ENCODE results near the gene MAP3K8. TPM values are rescaled to one million over a fixed set of nuclear protein-coding genes. Genes with fewer than 3 reads are reported as not detected.

The MAP3K8 gene
- total and polyA plus RNA-seq, 9 of the 15 experiments (the other 6 are each of a cell fraction or from before 2014, with no cell fraction given) = 6.9 to 23.6 (median 13.6) TPM

DNA sequence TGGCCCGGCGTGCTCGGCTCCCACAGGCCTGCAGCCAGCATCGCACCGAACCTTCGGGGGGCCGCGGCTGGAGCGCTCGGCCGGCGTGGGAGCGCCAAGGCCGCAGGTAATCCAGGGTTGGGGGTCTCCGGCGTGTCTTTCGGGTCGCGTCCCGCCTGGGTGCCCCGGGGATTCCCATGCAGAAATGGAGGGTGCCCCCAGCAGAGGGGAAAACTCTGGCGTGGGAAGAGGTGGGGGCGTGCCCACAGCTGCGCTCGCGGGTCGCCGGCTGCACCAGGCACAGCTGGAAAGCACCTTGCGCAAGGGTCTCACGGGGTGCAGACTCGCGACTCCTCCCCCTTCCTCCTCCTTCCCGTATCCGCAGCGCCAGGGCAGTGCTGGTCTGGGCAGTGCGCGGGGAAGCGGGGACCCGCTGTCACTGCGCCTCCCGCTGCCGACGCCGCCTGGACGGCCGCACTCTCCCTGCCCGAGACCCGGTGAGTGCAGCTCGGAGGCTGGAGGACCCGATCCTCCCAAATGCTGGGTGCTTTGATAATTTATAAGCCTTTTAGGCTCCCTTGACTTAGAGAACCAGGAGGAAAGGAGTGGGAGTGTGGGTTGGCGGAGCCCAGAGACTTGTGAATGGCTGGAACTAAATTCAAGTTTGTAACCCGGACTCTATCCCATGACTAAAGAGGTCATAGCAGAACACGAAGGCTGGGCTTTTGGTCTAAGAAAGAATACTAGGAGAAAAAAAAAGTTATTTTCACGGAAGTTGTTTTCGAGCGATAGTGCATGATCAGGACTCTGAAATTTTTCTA is 489 bp downstream of the MAP3K8 start (continued):
- peak; percentile 34 for TF ChIP-seq POLR2B (IDR thresholded peaks at IDR 0.05; ENCODE audit: low read depth, partially characterized antibody)
- TF ChIP-seq, protein P1, sequence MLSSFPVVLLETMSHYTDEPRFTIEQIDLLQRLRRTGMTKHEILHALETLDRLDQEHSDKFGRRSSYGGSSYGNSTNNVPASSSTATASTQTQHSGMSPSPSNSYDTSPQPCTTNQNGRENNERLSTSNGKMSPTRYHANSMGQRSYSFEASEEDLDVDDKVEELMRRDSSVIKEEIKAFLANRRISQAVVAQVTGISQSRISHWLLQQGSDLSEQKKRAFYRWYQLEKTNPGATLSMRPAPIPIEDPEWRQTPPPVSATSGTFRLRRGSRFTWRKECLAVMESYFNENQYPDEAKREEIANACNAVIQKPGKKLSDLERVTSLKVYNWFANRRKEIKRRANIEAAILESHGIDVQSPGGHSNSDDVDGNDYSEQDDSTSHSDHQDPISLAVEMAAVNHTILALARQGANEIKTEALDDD (IDR thresholded peaks at IDR 0.05) = no peak
- TF ChIP-seq, protein P2, sequence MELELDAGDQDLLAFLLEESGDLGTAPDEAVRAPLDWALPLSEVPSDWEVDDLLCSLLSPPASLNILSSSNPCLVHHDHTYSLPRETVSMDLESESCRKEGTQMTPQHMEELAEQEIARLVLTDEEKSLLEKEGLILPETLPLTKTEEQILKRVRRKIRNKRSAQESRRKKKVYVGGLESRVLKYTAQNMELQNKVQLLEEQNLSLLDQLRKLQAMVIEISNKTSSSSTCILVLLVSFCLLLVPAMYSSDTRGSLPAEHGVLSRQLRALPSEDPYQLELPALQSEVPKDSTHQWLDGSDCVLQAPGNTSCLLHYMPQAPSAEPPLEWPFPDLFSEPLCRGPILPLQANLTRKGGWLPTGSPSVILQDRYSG (tag; conservative IDR thresholded peaks at IDR 0.05; ENCODE audit: low read depth) = no peak
- TF ChIP-seq GABPB2 (CRISPR knock-in tag; conservative IDR thresholded peaks at IDR 0.05) = no peak
- TF ChIP-seq, protein P3, sequence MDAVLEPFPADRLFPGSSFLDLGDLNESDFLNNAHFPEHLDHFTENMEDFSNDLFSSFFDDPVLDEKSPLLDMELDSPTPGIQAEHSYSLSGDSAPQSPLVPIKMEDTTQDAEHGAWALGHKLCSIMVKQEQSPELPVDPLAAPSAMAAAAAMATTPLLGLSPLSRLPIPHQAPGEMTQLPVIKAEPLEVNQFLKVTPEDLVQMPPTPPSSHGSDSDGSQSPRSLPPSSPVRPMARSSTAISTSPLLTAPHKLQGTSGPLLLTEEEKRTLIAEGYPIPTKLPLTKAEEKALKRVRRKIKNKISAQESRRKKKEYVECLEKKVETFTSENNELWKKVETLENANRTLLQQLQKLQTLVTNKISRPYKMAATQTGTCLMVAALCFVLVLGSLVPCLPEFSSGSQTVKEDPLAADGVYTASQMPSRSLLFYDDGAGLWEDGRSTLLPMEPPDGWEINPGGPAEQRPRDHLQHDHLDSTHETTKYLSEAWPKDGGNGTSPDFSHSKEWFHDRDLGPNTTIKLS (IDR thresholded peaks at IDR 0.05; ENCODE audit: borderline replicate concordance, low read depth) = no peak
- no peak for TF ChIP-seq ZNF717 (CRISPR knock-in tag; IDR thresholded peaks at IDR 0.05)
- no peak for TF ChIP-seq ZNF586 (CRISPR knock-in tag; conservative IDR thresholded peaks at IDR 0.05)
- no peak for TF ChIP-seq SRF (CRISPR knock-in tag; IDR thresholded peaks at IDR 0.05)
- no peak for TF ChIP-seq LEF1 (IDR thresholded peaks at IDR 0.05)
- no peak for TF ChIP-seq ZNF146 (CRISPR knock-in tag; IDR thresholded peaks at IDR 0.05; ENCODE audit: unreplicated experiment)
- TF ChIP-seq POLR2H (tag; IDR thresholded peaks at IDR 0.05; ENCODE audit: low read depth) = peak; percentile 58; the same call in 1 of the 2 replicates
- no peak for TF ChIP-seq ZFP30 (CRISPR knock-in tag; IDR thresholded peaks at IDR 0.05; ENCODE audit: borderline replicate concordance)
- TF ChIP-seq TCF3 (CRISPR knock-in tag; IDR thresholded peaks at IDR 0.05) = peak; percentile 15; the same call in 1 of the 2 replicates
- no peak for TF ChIP-seq ZNF707 (CRISPR knock-in tag; conservative IDR thresholded peaks at IDR 0.05)
- TF ChIP-seq, protein P4, sequence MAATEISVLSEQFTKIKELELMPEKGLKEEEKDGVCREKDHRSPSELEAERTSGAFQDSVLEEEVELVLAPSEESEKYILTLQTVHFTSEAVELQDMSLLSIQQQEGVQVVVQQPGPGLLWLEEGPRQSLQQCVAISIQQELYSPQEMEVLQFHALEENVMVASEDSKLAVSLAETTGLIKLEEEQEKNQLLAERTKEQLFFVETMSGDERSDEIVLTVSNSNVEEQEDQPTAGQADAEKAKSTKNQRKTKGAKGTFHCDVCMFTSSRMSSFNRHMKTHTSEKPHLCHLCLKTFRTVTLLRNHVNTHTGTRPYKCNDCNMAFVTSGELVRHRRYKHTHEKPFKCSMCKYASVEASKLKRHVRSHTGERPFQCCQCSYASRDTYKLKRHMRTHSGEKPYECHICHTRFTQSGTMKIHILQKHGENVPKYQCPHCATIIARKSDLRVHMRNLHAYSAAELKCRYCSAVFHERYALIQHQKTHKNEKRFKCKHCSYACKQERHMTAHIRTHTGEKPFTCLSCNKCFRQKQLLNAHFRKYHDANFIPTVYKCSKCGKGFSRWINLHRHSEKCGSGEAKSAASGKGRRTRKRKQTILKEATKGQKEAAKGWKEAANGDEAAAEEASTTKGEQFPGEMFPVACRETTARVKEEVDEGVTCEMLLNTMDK (IDR thresholded peaks at IDR 0.05; ENCODE audit: borderline replicate concordance, insufficient read depth, low read depth, low read length, poor library complexity, severe bottlenecking) = no peak
- TF ChIP-seq ZNF696 (CRISPR knock-in tag; conservative IDR thresholded peaks at IDR 0.05) = no peak
- TF ChIP-seq CBX5 (IDR thresholded peaks at IDR 0.05; ENCODE audit: borderline replicate concordance, low read depth) = no peak
- TF ChIP-seq, protein P5, sequence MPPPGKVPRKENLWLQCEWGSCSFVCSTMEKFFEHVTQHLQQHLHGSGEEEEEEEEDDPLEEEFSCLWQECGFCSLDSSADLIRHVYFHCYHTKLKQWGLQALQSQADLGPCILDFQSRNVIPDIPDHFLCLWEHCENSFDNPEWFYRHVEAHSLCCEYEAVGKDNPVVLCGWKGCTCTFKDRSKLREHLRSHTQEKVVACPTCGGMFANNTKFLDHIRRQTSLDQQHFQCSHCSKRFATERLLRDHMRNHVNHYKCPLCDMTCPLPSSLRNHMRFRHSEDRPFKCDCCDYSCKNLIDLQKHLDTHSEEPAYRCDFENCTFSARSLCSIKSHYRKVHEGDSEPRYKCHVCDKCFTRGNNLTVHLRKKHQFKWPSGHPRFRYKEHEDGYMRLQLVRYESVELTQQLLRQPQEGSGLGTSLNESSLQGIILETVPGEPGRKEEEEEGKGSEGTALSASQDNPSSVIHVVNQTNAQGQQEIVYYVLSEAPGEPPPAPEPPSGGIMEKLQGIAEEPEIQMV (tag; conservative IDR thresholded peaks at IDR 0.05; ENCODE audit: low read depth) = no peak
